CD4-positive, alpha-beta T cell treated with Interleukin-2 at 100 ng/mL for 4 hours (primary cell): ENCODE measurements around the gene KATNBL1.
"Not testable (repeated sequence)": the region's sequence is repeated elsewhere in the genome, so short reads cannot be mapped to it uniquely, and the experiment has no call there.

ENCODE experiments used
- DNase-seq: peaks from one replicate; pipeline ENCODE4 v3.0.0-alpha.2; 2020; ENCODE audit warnings: low spot score

KATNBL1 gene

GRCh38 chr15:34203305-34203704 lies 6.6 kb downstream of the KATNBL1 start:
- DNase-seq: no peak

GRCh38 chr15:34193272-34193671 lies 16.6 kb downstream of the KATNBL1 start:
- not testable (repeated sequence) for DNase-seq

DNA sequence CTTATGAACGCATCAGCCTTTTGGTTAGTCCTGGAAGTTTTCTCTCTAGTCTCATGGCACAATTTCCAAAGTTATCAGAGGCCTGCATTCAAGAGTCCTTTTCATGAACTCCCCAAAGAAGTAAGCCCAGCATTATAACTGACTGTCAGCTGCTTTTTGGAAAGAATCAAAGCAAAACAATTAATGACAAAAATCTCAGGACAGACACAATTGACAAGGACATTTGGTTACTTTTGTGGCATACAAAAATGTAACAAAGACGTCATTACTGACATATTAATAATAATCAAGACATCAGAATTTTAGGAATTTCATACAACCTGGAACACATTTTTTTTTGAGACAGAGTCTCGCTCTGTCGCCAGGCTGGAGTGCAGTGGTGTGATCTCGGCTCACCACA lies 21.2 kb downstream of the KATNBL1 start:
- no peak for DNase-seq

- DNase-seq: no peak
These were observed 24.2 kb downstream of the KATNBL1 start for GRCh38 chr15:34185666-34186065.

GRCh38 chr15:34182942-34183341 lies 27.0 kb downstream of the KATNBL1 start:
- DNase-seq: no peak

DNA sequence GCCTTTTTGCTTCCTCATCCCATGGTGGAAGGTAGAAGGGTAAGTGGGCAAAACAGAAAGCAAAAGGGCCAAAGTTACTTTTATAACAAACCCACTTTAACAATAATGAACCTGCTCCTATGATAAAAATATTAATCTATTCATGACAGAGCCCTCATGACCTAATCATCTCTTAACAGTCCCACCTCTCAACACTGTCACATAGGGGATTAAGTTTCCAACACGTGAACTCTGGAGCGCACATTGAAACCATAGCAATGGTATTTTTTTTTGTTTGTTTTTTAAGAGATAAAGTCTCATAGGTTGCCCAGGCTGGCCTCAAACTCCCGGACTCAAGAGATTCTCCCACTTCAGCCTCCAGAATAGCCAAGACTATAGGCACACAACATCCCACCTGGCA lies 30.7 kb downstream of the KATNBL1 start:
- DNase-seq: no peak

GRCh38 chr15:34165987-34166573 lies 43.8 kb downstream of the KATNBL1 start:
- DNase-seq: not testable (repeated sequence)

DNA sequence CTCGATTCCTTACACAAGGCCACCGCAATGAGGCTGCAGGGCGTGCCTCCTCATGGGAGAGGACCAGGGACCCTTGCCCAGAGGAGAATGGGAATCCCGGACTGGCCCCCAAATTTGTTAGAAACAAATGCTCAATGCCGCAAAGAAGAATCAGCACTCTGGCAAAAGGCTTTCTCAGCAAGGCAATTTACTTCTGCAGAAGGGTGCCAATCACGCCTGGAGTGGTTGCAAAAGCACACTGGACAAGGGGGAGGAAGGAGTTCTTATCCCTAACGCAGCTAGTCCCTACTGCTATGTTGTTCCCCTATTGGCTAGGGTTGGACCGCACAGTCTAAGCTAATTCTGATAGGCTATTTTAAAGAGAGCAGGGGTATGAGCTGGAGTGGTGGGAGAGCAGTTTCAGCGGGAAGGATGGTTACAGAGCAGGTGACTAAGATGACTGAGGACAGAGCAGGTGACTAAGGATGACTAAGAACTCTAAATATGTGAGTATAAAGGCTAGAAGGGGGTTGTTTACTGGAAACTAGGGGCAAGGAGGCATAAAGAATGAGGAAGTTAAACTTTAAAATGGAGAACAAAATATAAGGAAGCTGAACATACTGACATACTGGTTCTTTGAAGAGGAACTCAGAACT lies 48.5 kb downstream of the KATNBL1 start:
- DNase-seq: no peak

DNA sequence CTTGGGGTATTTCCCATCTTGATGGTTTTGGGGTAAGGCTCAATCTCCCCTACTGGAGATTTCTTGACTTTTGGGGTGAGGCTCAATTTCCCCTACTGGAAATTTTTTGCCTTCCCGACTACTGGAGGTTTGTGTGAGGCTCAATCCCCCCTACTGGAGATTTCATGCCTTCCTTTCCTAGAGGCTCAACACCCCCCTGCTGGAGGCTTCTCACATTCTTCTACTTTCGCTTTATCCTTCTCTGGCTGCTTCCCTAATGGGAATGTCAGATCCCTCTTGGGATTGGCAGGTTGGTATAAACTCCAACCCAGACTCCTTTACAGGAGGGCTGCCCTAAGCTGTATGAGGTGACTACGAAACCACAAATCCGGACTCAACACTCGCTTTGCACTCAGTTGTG lies 49.2 kb downstream of the KATNBL1 start:
- no peak for DNase-seq

- no peak for DNase-seq
These were observed 51.5 kb downstream of the KATNBL1 start for GRCh38 chr15:34158355-34158754.

GRCh38 chr15:34155859-34156258 lies 54.0 kb downstream of the KATNBL1 start:
- DNase-seq: no peak

GRCh38 chr15:34154725-34155204 lies 55.1 kb downstream of the KATNBL1 start:
- no peak for DNase-seq

GRCh38 chr15:34147371-34148140 lies 62.3 kb downstream of the KATNBL1 start:
- no peak for DNase-seq

DNA sequence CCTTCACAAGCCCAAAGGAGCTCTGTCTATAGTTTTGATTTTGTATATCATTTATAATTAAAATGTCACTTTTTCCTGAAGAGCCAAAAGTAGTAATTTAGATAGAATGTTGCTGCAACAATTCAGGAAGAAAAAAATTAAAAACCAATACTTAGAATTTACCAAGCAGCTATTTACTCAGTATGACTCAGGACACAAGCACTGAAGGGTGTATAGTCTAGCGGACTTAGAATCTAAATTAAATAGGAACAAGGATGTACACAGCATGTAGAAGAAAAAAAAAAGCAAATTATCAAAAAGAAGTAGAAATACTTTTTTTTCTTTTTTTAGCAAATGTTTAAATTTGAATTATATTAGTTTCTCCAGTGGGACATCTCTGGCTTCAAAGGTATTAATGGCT lies 76.4 kb downstream of the KATNBL1 start:
- DNase-seq: no peak

DNA sequence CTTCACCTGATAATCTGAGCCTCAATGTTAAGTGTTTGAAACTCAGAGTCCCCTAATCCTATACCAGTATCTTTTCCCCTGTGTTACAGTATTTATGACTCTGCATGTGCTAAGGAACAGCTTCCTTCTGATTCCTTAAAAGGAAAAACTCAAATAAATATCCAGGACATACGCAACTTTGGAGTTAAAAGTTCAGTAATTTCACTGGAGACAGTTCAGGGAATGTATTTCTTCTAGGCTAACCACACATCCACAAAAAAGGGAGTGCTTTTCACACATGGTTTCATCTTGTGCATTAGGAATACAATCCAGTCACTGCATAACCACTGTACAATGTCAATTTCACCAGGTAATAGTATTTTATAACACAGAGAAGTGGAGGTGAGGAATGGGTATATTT lies 77.0 kb downstream of the KATNBL1 start:
- no peak for DNase-seq

GRCh38 chr15:34128898-34129297 lies 81.0 kb downstream of the KATNBL1 start:
- no peak for DNase-seq

DNA sequence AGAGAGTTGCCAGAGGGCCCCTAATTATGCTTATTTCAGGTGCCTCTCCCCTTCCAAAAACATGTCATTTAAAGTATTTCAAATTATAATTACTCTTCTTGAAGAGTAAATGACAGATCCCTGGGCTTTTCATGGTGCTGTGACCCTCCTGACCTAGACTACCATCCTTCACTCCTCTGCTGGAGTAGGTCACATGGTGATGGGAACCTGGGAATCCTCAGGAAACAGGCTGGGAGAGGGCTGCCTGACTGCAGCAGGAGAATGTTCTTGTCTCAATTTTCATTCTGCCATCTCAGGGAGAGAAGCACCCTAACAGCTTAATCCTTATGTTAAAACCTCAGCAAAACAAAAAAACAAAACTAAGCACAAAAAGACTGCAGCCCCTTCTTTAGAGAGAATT lies 83.4 kb downstream of the KATNBL1 start:
- DNase-seq: no peak

GRCh38 chr15:34125945-34126344 lies 84.0 kb downstream of the KATNBL1 start:
- no peak for DNase-seq

GRCh38 chr15:34124651-34125050 lies 85.2 kb downstream of the KATNBL1 start:
- no peak for DNase-seq

- DNase-seq: no peak
These were observed 87.1 kb downstream of the KATNBL1 start for GRCh38 chr15:34122771-34123183.

DNA sequence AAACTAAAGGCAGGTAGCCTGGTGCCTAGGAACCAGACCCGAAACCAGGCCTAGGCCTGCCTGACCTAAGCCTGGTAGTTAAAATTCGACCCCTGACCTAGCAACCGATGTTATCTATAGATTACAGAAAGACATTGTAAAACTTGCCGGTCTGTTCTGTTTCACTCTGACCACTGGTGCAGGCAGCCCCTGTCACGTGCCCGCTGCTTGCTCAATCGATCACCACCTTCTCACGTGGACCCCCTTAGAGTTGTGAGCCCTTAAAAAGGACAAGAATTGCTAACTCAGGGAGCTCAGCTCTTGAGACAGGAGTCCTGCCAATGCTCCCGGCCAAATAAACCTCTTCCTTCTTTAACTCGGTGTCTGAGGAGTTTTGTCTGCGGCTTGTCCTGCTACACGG lies 88.1 kb downstream of the KATNBL1 start:
- not testable (repeated sequence) for DNase-seq

GRCh38 chr15:34120420-34120819 lies 89.5 kb downstream of the KATNBL1 start:
- DNase-seq: not testable (repeated sequence)

DNA sequence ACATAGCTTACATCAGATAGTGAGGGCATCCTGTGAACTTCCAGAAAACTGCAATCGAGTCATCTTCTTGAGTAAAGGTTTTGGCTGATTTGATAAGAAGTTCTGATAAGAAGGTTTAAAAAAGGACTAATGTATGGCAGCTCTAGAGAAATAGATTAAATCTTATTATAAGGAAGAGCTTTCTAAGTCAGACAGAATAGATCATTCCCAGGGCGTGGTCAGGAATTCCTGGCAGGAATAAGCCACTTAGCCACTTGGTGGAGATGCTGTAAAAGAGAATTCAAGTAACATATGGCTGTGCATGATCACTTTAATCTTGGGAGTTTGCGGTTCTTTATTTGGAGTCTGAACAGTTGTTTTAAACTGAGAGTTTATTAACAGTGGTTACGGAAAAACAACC lies 90.6 kb downstream of the KATNBL1 start:
- DNase-seq: no peak
